NCI-H460 (cell line): ENCODE measurements around the gene PRPF18. TPM values are rescaled to one million over a fixed set of nuclear protein-coding genes. Genes with fewer than 3 reads are reported as not detected.

Experiments used
- DNase-seq: peaks from one replicate; pipeline ENCODE4 v3.0.0-alpha.2; 2016; ENCODE audit warnings: low read depth; ENCODE audit errors: extremely low read depth
- total RNA-seq: library from RNA; depleted of rRNA; stranded (reverse); fragments of >200 nt; shearing (Covaris generic); gene quantifications from 2 replicates; pipeline ENCODE4 v1.2.3, GENCODE V29; 2014

Gene PRPF18
- total RNA-seq, 1 experiment from 2014 or later: 28.2 TPM

GRCh38 chr10:13636776-13637175 lies 50.0 kb downstream of the PRPF18 start:
- no peak for DNase-seq

- no peak for DNase-seq
Observed at GRCh38 chr10:13637303-13637856, 50.6 kb downstream of the PRPF18 start.

GRCh38 chr10:13637894-13638293 lies 51.1 kb downstream of the PRPF18 start:
- no peak for DNase-seq

GRCh38 chr10:13642293-13642692 lies 55.5 kb downstream of the PRPF18 start:
- DNase-seq: no peak

- no peak for DNase-seq
Observed at GRCh38 chr10:13643016-13643415, 56.3 kb downstream of the PRPF18 start.

- no peak for DNase-seq
Observed at GRCh38 chr10:13644866-13645265, 58.1 kb downstream of the PRPF18 start.

- no peak for DNase-seq
Observed at GRCh38 chr10:13648425-13648824, 61.7 kb downstream of the PRPF18 start.

GRCh38 chr10:13649844-13650520 lies 63.2 kb downstream of the PRPF18 start:
- DNase-seq: no peak

GRCh38 chr10:13650961-13651360 lies 64.2 kb downstream of the PRPF18 start:
- no peak for DNase-seq

GRCh38 chr10:13651969-13652720 lies 65.4 kb downstream of the PRPF18 start:
- no peak for DNase-seq

GRCh38 chr10:13652860-13653259 lies 66.1 kb downstream of the PRPF18 start:
- no peak for DNase-seq

- DNase-seq: no peak
Observed at GRCh38 chr10:13654118-13654830, 67.5 kb downstream of the PRPF18 start.

GRCh38 chr10:13654846-13655245 lies 68.1 kb downstream of the PRPF18 start:
- DNase-seq: no peak

- no peak for DNase-seq
Observed at GRCh38 chr10:13656337-13657100, 69.8 kb downstream of the PRPF18 start.

- DNase-seq: no peak
Observed at GRCh38 chr10:13657101-13657680, 70.4 kb downstream of the PRPF18 start.

- DNase-seq: no peak
Observed at GRCh38 chr10:13658264-13658663, 71.5 kb downstream of the PRPF18 start.

GRCh38 chr10:13658871-13659685 lies 72.3 kb downstream of the PRPF18 start:
- DNase-seq: no peak

- DNase-seq: peak; percentile 25
Observed at GRCh38 chr10:13659887-13660550, 73.3 kb downstream of the PRPF18 start.

GRCh38 chr10:13660551-13660920 lies 73.8 kb downstream of the PRPF18 start:
- no peak for DNase-seq
